Neural progenitor cell (in vitro differentiated cells): ENCODE measurements around the gene BMP3. TPM values are rescaled to one million over a fixed set of nuclear protein-coding genes. Genes with fewer than 3 reads are reported as not detected.
A peak's percentile ranks its signal among the peaks of the same experiment; 100 is the strongest.

Source experiments
- DNase-seq: peaks from one replicate; pipeline ENCODE4 v3.0.0-alpha.2; 2016; ENCODE audit warnings: low spot score
- H2AFZ ChIP-seq: fragments of 200-600 bp; sonication (generic); replicated peaks from 2 replicates; pipeline ENCODE4 v1.6.1; 2016; ENCODE audit warnings: antibody characterized with exemption
- H3F3A ChIP-seq: fragments of 200-600 bp; sonication (generic); 2 replicates; pipeline ENCODE4 v1.6.1; 2016; ENCODE audit warnings: antibody characterized with exemption, low read depth
- H3K27ac ChIP-seq: fragments of 200-600 bp; sonication (generic); 2 replicates; pipeline ENCODE4 v1.5.1; 2016; ENCODE audit warnings: mild to moderate bottlenecking
- H3K27me3 ChIP-seq: fragments of 200-600 bp; sonication (generic); 2 replicates; pipeline ENCODE4 v1.6.1; 2016; ENCODE audit warnings: mild to moderate bottlenecking, moderate library complexity
- H3K36me3 ChIP-seq: fragments of 200-600 bp; sonication (generic); 2 replicates; pipeline ENCODE4 v1.5.1; 2016
- H3K4me1 ChIP-seq: fragments of 200-600 bp; sonication (generic); 2 replicates; pipeline ENCODE4 v1.6.1; 2016; ENCODE audit warnings: mixed run types
- H3K4me2 ChIP-seq: fragments of 200-600 bp; sonication (generic); 2 replicates; pipeline ENCODE4 v1.6.1; 2016
- H3K4me3 ChIP-seq: fragments of 200-600 bp; sonication (generic); 2 replicates; pipeline ENCODE4 v1.5.1; 2016
- H3K79me2 ChIP-seq: fragments of 200-600 bp; sonication (generic); 2 replicates; pipeline ENCODE4 v1.6.1; 2016; ENCODE audit warnings: low read depth
- H3K9ac ChIP-seq: fragments of 200-600 bp; sonication (generic); 2 replicates; pipeline ENCODE4 v1.6.1; 2016
- H3K9me3 ChIP-seq: fragments of 200-600 bp; sonication (generic); 2 replicates; pipeline ENCODE4 v1.5.1; 2016; ENCODE audit warnings: low read depth
- H4K20me1 ChIP-seq: fragments of 200-600 bp; sonication (generic); 2 replicates; pipeline ENCODE4 v1.6.1; 2016; ENCODE audit warnings: low read depth
- H3K27ac Mint-ChIP-seq: 3 replicates; pipeline ENCODE4 v1.8.0; 2021; ENCODE audit warnings: mixed read lengths
- H3K27me3 Mint-ChIP-seq: 2 replicates; pipeline ENCODE4 v1.8.0; 2022; ENCODE audit warnings: low read depth, mild to moderate bottlenecking, inconsistent platforms, moderate library complexity, mixed read lengths; ENCODE audit not compliant: insufficient read depth
- H3K36me3 Mint-ChIP-seq: 3 replicates; pipeline ENCODE4 v1.8.0; 2021; ENCODE audit warnings: mixed read lengths
- H3K4me1 Mint-ChIP-seq: 3 replicates; pipeline ENCODE4 v1.8.0; 2021; ENCODE audit warnings: mixed read lengths
- H3K4me3 Mint-ChIP-seq: 3 replicates; pipeline ENCODE4 v1.8.0; 2021; ENCODE audit warnings: mild to moderate bottlenecking, moderate library complexity, mixed read lengths
- H3K9me3 Mint-ChIP-seq: 3 replicates; pipeline ENCODE4 v1.8.0; 2020; ENCODE audit warnings: mixed read lengths
- CTCF ChIP-seq: fragments of 200-600 bp; sonication (generic); IDR thresholded peaks from 2 replicates; pipeline ENCODE4 v1.5.1; 2017; ENCODE audit warnings: antibody characterized with exemption, mild to moderate bottlenecking
- EZH2 ChIP-seq: fragments of 200-600 bp; sonication (generic); IDR thresholded peaks from 2 replicates; pipeline ENCODE4 v1.6.1; 2017; ENCODE audit warnings: antibody characterized with exemption, mild to moderate bottlenecking, moderate library complexity
- EZH2phosphoT487 ChIP-seq: fragments of 200-600 bp; sonication (generic); IDR thresholded peaks from 2 replicates; pipeline ENCODE4 v1.6.1; 2017; ENCODE audit warnings: antibody characterized with exemption
- total RNA-seq: library from RNA; depleted of rRNA; stranded (reverse); fragments of >200 nt; gene quantifications from 2 replicates; pipeline ENCODE4 v1.2.3, GENCODE V29; 2015; ENCODE audit warnings: low replicate concordance

BMP3 gene
- total RNA-seq, 1 donor from 2014 or later: not detected

- H3K9me3 ChIP-seq: no peaks in the 10 kb centered on the region
- Mint-ChIP-seq H3K27ac (no peak overlapping the region), H3K36me3 (no peaks in the 10 kb centered on the region), H3K4me3 (no peak overlapping the region), H3K27me3 (peaks cover 2% of the 10 kb centered on the region), H3K9me3 (no peaks in the 10 kb centered on the region), H3K4me1 (no peaks in the 10 kb centered on the region)
- TF ChIP-seq EZH2phosphoT487: no peak
- TF ChIP-seq CTCF: no peak
- no peak for TF ChIP-seq EZH2
- DNase-seq: no peak
- H3K4me3 ChIP-seq: no peak overlapping the region
- no peaks in the 10 kb centered on the region for H3K4me1 ChIP-seq
- no peak overlapping the region for H3K9ac ChIP-seq
- H4K20me1 ChIP-seq: no peaks in the 10 kb centered on the region
- peaks cover 36% of the 10 kb centered on the region for H3K27me3 ChIP-seq
- H3K4me2 ChIP-seq: no peak overlapping the region
- H2AFZ ChIP-seq: no peak overlapping the region
- H3K79me2 ChIP-seq: no peaks in the 10 kb centered on the region
- no peaks in the 10 kb centered on the region for H3F3A ChIP-seq
- no peak overlapping the region for H3K27ac ChIP-seq
- no peaks in the 10 kb centered on the region for H3K36me3 ChIP-seq
These were observed 18.8 kb downstream of the BMP3 start for GRCh38 chr4:81049330-81049729.

DNA sequence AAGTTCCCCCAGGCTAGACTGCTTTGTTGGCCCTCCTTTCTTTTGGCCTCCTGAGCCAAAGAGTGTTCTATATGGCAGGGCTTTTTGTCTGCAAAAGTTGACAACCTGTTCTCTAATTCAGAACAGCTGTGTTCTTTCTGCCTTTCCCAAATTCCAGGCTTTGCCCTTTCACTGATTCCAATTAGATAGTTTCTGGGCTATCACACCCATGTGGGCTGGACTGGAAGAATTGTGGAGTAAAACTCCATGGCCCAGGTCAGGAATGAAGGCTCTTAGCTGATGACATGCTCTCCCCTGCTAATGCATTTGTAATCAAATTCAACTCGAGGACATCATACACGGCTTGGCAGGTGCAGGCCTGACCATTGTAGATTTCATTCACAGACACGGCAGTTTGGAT lies 19.4 kb downstream of the BMP3 start:
- Histone ChIP-seq H3K4me1 (no peaks in the 10 kb centered on the region), H3K9ac (no peak overlapping the region), H3K36me3 (no peaks in the 10 kb centered on the region), H4K20me1 (no peaks in the 10 kb centered on the region), H3K9me3 (no peaks in the 10 kb centered on the region), H3K27ac (no peak overlapping the region), H3K79me2 (no peaks in the 10 kb centered on the region), H3K27me3 (peaks cover 37% of the 10 kb centered on the region), H3K4me2 (no peak overlapping the region), H3F3A (no peaks in the 10 kb centered on the region), H3K4me3 (no peak overlapping the region), H2AFZ (no peak overlapping the region)
- no peaks in the 10 kb centered on the region for H3K4me1 Mint-ChIP-seq
- TF ChIP-seq EZH2phosphoT487 (no peak), EZH2 (no peak), CTCF (no peak)
- H3K9me3 Mint-ChIP-seq: no peaks in the 10 kb centered on the region
- peaks cover 2% of the 10 kb centered on the region for H3K27me3 Mint-ChIP-seq
- H3K4me3 Mint-ChIP-seq: no peak overlapping the region
- peak; percentile 16 for DNase-seq
- no peak overlapping the region for H3K27ac Mint-ChIP-seq
- H3K36me3 Mint-ChIP-seq: no peaks in the 10 kb centered on the region

GRCh38 chr4:81052119-81053068 lies 21.9 kb downstream of the BMP3 start:
- H3F3A ChIP-seq: no peaks in the 10 kb centered on the region
- H3K4me2 ChIP-seq: no peak overlapping the region
- Mint-ChIP-seq H3K36me3 (no peaks in the 10 kb centered on the region), H3K4me3 (no peak overlapping the region), H3K27me3 (peaks cover 2% of the 10 kb centered on the region), H3K9me3 (no peaks in the 10 kb centered on the region), H3K27ac (no peak overlapping the region), H3K4me1 (no peaks in the 10 kb centered on the region)
- H3K79me2 ChIP-seq: no peaks in the 10 kb centered on the region
- no peaks in the 10 kb centered on the region for H3K9me3 ChIP-seq
- H4K20me1 ChIP-seq: no peaks in the 10 kb centered on the region
- H3K4me1 ChIP-seq: no peaks in the 10 kb centered on the region
- no peak for TF ChIP-seq EZH2
- TF ChIP-seq EZH2phosphoT487: no peak
- peak; percentile 88 for TF ChIP-seq CTCF
- H3K36me3 ChIP-seq: no peaks in the 10 kb centered on the region
- peaks cover 35% of the 10 kb centered on the region for H3K27me3 ChIP-seq
- peak; percentile 82 for DNase-seq
- H3K4me3 ChIP-seq: no peak overlapping the region
- H2AFZ ChIP-seq: peak overlapping the region; percentile 61
- H3K27ac ChIP-seq: no peak overlapping the region
- no peak overlapping the region for H3K9ac ChIP-seq
